ENCODE data around the gene PLS1.
"Not testable (repeated sequence)": the region's sequence is repeated elsewhere in the genome, so short reads cannot be mapped to it uniquely, and the experiment has no call there.

PLS1 gene

DNA sequence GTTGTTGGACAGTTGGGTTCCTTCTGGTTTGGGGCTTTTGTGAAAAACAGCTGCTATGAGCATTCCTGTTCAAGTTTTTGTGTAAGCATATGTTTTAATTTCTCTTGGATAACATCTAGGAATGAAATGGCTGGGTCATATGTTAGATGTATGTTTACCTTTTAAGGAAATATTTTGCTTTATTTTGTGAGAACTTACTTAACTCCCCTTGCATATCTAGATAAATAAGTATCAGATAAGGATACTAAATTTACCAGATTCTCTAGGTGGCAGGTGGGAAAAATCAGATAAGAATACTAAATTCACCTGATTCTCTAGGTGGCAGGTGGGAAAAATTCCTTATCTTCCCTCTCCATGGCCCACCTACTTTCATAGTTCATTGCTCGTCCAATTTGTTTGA is 1.1 kb upstream of the PLS1 start:
- no peak for DNase-seq (ENCODE audit: low read depth in 1 of 2, low spot score in 1 of 2)

- no peak for DNase-seq (ENCODE audit: low read depth in 1 of 2, low spot score in 1 of 2)
Measured at GRCh38 chr3:142595581-142595950, 627 bp upstream of the PLS1 start.

GRCh38 chr3:142596726-142597088 is 514 bp downstream of the PLS1 start:
- no peak for DNase-seq (ENCODE audit: low read depth in 1 of 2, low spot score in 1 of 2)

DNA sequence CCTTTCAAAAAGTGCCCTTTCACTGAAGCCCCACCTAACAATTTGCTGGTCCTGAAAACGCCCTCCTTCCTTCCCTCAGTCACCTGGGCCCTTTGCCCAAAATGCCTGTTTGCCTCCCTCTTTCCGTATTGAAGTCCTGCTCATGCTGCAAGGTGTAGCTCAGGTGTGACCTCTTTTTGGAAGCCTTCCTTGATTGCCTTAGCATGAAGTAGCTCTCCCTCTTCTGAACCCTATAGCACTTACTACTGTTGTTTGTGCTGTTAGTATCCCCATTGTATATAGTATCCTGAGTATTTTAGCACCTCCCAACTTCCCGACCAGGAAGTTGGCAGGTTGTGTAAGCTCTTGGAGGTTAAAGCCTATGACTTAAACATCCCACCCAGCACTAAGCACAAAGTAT is 1.7 kb downstream of the PLS1 start:
- no peak for DNase-seq (ENCODE audit: low read depth in 1 of 2, low spot score in 1 of 2)

DNA sequence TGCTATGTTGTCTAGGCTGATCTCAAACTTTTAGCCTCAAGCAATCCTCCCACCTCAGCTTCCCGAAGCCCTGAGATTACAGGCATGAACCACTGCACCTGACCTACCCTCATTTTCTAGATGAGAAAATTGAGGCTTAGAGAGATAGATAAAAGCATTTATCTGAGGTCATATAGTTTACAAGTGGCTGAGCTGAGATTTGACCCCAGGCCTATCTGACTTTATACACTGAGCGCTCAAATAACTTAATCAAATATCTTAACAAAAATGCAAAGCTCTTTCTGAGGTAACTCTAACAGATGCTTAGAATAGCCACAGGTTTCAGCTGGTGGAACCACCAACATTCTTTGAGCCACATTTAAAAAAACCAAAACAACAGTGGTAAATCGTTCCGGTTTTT is 5.5 kb downstream of the PLS1 start:
- no peak for DNase-seq (ENCODE audit: low read depth in 1 of 2, low spot score in 1 of 2)

- no peak for DNase-seq (ENCODE audit: low read depth in 1 of 2, low spot score in 1 of 2)
Measured at GRCh38 chr3:142602619-142603385, 6.6 kb downstream of the PLS1 start.

- not testable (repeated sequence) for DNase-seq (ENCODE audit: low read depth in 1 of 2, low spot score in 1 of 2)
Measured at GRCh38 chr3:142603386-142603705, 7.2 kb downstream of the PLS1 start.

DNA sequence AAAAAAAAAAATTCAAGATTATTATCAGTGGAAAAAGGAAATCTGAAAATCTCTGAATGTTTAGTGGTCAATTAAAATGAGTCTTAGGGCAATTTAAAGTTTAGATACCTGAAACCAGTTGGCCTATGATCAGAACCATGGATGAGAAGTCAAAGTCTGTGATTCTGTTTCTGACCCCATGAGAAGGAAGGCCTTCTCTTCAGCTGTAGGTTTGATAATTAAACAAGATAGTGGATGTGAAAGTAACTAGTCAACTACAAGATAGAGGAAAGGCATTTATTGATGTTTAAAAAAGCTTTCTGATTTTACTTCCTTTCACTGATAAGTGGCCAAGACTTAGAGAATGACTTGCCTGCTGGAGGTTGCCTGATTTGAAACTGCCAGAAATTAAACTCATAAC is 8.7 kb downstream of the PLS1 start:
- no peak for DNase-seq (ENCODE audit: low read depth in 1 of 2, low spot score in 1 of 2)

GRCh38 chr3:142608631-142609030 is 12.4 kb downstream of the PLS1 start:
- DNase-seq (ENCODE audit: low read depth in 1 of 2, low spot score in 1 of 2) = no peak

- no peak for DNase-seq (ENCODE audit: low read depth in 1 of 2, low spot score in 1 of 2)
Measured at GRCh38 chr3:142609136-142609535, 12.9 kb downstream of the PLS1 start.

DNA sequence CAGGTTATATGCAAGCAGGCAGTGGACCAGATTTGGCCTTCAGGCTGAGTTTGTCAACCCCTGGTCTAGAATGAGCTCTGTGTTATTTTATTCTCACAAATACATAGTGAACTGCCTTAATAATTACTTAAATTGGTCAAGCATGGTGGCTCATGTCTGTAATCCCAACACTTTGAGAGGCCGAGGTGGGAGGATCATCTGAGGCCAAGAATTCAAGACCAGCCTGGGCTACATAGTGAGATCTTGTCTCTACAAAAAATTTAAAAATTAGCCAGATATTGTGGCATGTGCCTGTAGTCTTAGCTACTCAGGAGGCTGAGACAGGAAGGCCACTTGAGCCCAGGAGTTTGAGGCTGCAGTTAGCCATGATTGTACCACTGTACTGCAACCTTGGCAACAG is 15.0 kb downstream of the PLS1 start:
- no peak for DNase-seq (ENCODE audit: low read depth in 1 of 2, low spot score in 1 of 2)

GRCh38 chr3:142613491-142613890 is 17.3 kb downstream of the PLS1 start:
- no peak for DNase-seq (ENCODE audit: low read depth in 1 of 2, low spot score in 1 of 2)

GRCh38 chr3:142614059-142614626 is 17.9 kb downstream of the PLS1 start:
- no peak for DNase-seq (ENCODE audit: low read depth in 1 of 2, low spot score in 1 of 2)

DNA sequence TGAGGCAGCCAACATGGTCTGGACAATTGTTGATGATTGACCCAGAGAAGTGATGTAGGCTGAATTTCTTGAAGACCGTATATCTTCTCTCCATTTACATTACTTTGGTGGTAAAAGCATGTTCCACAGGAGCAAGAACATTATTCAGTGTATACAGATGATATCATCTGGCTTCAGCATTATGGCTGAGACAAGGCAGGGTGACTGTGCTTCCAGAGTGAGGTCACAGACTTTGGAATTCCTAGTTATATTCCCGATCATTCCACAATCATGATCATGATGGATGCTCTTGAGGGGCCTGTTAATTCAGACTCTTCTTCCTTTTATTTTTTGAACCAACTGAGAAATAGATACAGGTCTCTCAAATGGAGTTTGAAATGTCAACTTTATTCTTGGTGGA is 19.0 kb downstream of the PLS1 start:
- DNase-seq (ENCODE audit: low read depth in 1 of 2, low spot score in 1 of 2) = no peak

- DNase-seq (ENCODE audit: low read depth in 1 of 2, low spot score in 1 of 2) = no peak
Measured at GRCh38 chr3:142618917-142619461, 22.8 kb downstream of the PLS1 start.

DNA sequence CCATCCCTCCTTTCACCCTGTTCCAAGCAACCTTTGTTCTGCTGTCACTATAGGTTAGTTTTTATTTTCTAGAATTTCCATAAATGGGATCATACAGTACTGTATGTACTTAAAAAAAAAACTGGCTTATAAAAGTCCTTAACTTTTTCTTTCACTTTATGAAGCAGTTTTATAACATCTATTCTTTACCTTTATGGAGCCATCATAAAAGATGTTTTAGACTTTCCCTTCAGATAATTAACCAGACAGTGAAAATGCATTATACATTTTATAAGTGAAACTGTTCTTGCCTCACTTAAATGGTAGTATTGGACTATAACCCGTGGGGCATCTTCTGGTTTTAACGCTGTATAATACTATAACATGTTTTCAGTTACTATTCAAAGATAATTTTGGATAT is 26.2 kb downstream of the PLS1 start:
- DNase-seq (ENCODE audit: low read depth in 1 of 2, low spot score in 1 of 2) = no peak

DNA sequence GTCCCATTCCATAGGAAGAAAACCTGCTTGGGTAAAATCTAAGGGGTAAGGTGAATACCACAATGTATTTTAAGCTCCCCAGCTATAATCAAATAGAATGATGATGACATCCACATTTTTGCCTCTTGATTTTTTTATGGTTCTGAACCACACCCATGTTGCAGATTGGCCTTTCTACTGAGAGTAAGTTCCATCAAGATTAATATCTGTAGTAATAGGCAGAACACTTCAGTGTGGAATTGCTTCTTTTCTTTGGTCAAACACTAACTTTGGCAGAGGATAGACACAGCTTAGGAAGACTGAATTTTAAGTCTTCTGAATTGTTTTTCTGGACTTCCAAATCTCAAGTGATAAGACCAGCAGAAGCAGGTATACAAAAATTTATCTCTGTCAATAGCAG is 27.0 kb downstream of the PLS1 start:
- no peak for DNase-seq (ENCODE audit: low read depth in 1 of 2, low spot score in 1 of 2)

GRCh38 chr3:142624341-142625152 is 28.4 kb downstream of the PLS1 start:
- DNase-seq (ENCODE audit: low read depth in 1 of 2, low spot score in 1 of 2) = no peak

- DNase-seq (ENCODE audit: low read depth in 1 of 2, low spot score in 1 of 2) = no peak
Measured at GRCh38 chr3:142625153-142625440, 28.9 kb downstream of the PLS1 start.

DNA sequence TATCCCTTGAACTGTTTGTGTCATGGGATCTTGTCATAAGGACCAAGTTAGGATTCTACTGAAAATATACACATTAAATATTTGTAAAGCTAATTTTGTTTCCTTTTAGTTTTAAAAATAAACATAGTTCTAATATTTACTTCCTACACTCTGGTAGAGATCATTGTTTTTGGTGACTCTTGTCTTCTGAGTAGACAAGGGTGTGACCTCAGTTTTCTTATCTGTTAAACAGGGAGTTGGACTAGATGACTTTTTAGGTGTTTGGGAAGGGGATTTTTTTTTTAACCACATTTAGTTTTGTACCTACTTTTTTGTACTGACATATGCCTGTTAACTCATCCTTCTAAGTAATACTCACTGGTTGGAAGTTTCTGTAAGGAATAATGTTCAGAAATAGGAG is 30.8 kb downstream of the PLS1 start:
- DNase-seq (ENCODE audit: low read depth in 1 of 2, low spot score in 1 of 2) = no peak

DNA sequence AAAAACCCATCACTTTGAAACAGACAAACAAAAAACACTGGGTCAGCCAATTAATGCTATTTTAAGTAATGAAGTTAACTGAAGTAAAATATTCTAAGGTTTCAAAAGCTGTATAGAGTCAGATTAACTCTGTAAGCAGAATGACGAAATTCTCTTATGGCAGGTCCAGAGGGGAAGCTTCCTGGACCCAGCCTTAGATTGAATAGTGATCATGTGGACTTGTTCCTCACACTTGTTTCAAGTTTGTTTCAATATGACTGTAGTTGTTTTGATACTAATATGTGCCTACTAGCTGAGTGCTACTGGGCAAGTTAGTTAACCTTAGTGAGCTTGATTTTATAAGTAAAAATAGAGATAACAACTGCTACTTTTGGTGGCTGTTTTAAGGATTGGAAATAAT is 32.6 kb downstream of the PLS1 start:
- DNase-seq (ENCODE audit: low read depth in 1 of 2, low spot score in 1 of 2) = no peak

DNA sequence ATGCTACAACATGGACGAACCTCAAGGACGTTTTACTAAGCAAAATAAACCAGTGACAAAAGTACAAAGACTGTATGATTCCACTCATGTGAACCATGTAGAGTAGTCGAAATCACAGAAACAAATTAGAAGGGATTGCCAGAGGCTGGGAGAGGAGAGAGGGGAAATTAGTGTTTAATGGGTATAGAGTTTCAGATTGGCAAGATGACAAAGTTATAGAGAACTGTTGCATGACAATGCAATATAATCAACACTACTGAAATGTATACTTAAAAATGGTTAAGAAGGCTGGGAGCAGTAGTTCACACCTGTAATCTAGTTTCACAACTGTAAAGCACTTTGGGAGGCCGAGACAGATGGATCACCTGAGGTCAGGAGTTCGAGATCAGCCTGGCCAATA is 36.9 kb downstream of the PLS1 start:
- no peak for DNase-seq (ENCODE audit: low read depth in 1 of 2, low spot score in 1 of 2)

DNA sequence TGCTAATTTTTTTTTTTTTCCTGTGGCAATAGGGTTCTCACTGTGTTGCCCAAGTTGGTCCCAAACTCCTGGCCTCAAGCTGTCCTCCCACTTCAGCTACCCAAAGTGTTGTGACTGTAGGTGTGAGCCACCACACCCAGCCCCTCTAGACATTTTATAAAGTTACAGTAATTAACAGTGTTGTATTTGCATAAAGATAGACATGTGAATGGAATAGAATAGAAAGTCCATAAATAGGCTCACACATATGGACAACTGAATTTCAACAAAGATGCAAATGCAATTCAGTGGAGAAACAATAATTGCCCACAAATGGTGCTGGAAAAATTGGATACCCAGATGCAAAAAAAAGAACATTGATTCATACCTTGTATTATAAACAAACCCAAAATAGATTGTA is 39.9 kb downstream of the PLS1 start:
- DNase-seq (ENCODE audit: low read depth in 1 of 2, low spot score in 1 of 2) = no peak

Data from activated T-helper 1 cell treated with anti-CD3 and anti-CD28 coated beads, Interleukin-2, amount 50 U/mL, for 16 hours (primary cell).